Nephron progenitor cell (in vitro differentiated cells): ENCODE results near the gene REXO2.

ENCODE experiments used
- DNase-seq: peaks from one replicate; pipeline ENCODE4 v3.0.0; 2021
- H3K27ac Mint-ChIP-seq: 2 replicates; pipeline ENCODE4 v1.8.0; 2021; ENCODE audit warnings: mild to moderate bottlenecking, moderate library complexity, mixed read lengths
- H3K27me3 Mint-ChIP-seq: 2 replicates; pipeline ENCODE4 v1.8.0; 2021; ENCODE audit warnings: mild to moderate bottlenecking, low read depth, mixed read lengths; ENCODE audit not compliant: poor library complexity
- H3K36me3 Mint-ChIP-seq: 2 replicates; pipeline ENCODE4 v1.8.0; 2021; ENCODE audit warnings: low read depth, mixed read lengths
- H3K4me1 Mint-ChIP-seq: 2 replicates; pipeline ENCODE4 v1.8.0; 2021; ENCODE audit warnings: mixed read lengths
- H3K4me3 Mint-ChIP-seq: 2 replicates; pipeline ENCODE4 v1.8.0; 2021; ENCODE audit warnings: mild to moderate bottlenecking, moderate library complexity, mixed read lengths
- H3K9me3 Mint-ChIP-seq: 2 replicates; pipeline ENCODE4 v1.8.0; 2021; ENCODE audit warnings: mild to moderate bottlenecking, moderate library complexity, mixed read lengths
- CTCF ChIP-seq: fragments of 200-600 bp; sonication (generic); IDR thresholded peaks from 2 replicates; pipeline ENCODE4 v1.5.0; 2021; ENCODE audit warnings: antibody characterized with exemption

The REXO2 gene

GRCh38 chr11:114439229-114440120 lies at the start of gene REXO2:
Gene REXO2 (plus strand): TSS chr11:114439467. CDS start chr11:114439529, 62 bp downstream.
- peaks cover 55% of the 10 kb centered on the region for H3K4me1 Mint-ChIP-seq
- H3K27ac Mint-ChIP-seq = peak within 1 kb of the TSS; percentile 93
- H3K4me3 Mint-ChIP-seq = peak within 1 kb of the TSS; percentile 93
- peaks cover 15% of the 10 kb centered on the region for H3K36me3 Mint-ChIP-seq
- H3K9me3 Mint-ChIP-seq = no peaks in the 10 kb centered on the region
- peak; percentile 91 for DNase-seq
- no peak for TF ChIP-seq CTCF
- no peaks in the 10 kb centered on the region for H3K27me3 Mint-ChIP-seq

- H3K36me3 Mint-ChIP-seq = no peaks in the 10 kb centered on the region
- H3K27ac Mint-ChIP-seq = no peak overlapping the region
- H3K27me3 Mint-ChIP-seq = no peaks in the 10 kb centered on the region
- no peak overlapping the region for H3K4me3 Mint-ChIP-seq
- DNase-seq = no peak
- no peaks in the 10 kb centered on the region for H3K9me3 Mint-ChIP-seq
- no peak for TF ChIP-seq CTCF
- H3K4me1 Mint-ChIP-seq = peaks cover 7% of the 10 kb centered on the region
These were observed 46.3 kb upstream of the REXO2 start for GRCh38 chr11:114392735-114393667.

DNA sequence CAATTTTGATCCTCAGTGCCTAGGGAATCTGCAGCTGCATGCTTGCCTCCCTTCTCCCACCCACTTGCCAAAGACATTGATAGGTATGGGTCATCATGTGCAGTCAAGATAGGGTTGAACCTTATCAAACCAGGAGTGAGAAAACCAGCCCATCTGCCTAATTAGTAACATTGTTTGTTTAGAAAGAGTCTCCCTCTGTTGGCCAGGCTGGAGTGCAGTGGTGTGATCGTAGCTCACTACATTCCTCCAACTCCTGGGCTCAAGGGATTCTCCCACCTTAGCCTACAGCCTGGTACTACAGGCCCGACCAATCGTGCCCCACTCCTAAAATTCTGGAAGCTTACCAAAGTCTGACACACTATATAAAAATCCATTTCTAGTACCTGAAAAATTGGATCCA lies 43.5 kb upstream of the REXO2 start:
- no peak for TF ChIP-seq CTCF
- H3K4me1 Mint-ChIP-seq = peaks cover 27% of the 10 kb centered on the region
- H3K36me3 Mint-ChIP-seq = no peaks in the 10 kb centered on the region
- no peak overlapping the region for H3K4me3 Mint-ChIP-seq
- DNase-seq = no peak
- H3K27ac Mint-ChIP-seq = no peak overlapping the region
- no peaks in the 10 kb centered on the region for H3K9me3 Mint-ChIP-seq
- no peaks in the 10 kb centered on the region for H3K27me3 Mint-ChIP-seq

GRCh38 chr11:114396916-114397315 lies 42.4 kb upstream of the REXO2 start:
- Mint-ChIP-seq H3K4me1 (peaks cover 28% of the 10 kb centered on the region), H3K27me3 (no peaks in the 10 kb centered on the region)

GRCh38 chr11:114397349-114397982 lies 41.8 kb upstream of the REXO2 start:
- peaks cover 6% of the 10 kb centered on the region for H3K36me3 Mint-ChIP-seq
- H3K27ac Mint-ChIP-seq = no peak overlapping the region
- no peak for DNase-seq
- no peaks in the 10 kb centered on the region for H3K27me3 Mint-ChIP-seq
- no peak overlapping the region for H3K4me3 Mint-ChIP-seq
- peaks cover 32% of the 10 kb centered on the region for H3K4me1 Mint-ChIP-seq
- H3K9me3 Mint-ChIP-seq = no peaks in the 10 kb centered on the region
- no peak for TF ChIP-seq CTCF

More at GRCh38 chr11:114396916-114397315, 42.4 kb upstream of the REXO2 start:
- no peak for DNase-seq
- Mint-ChIP-seq H3K27ac (no peak overlapping the region), H3K9me3 (no peaks in the 10 kb centered on the region), H3K36me3 (peaks cover 2% of the 10 kb centered on the region), H3K4me3 (no peak overlapping the region)
- TF ChIP-seq CTCF = no peak
